ENCODE data around the gene LAMA5.
A peak's percentile ranks its signal among the peaks of the same experiment; 100 is the strongest.
"Not testable (repeated sequence)": the region's sequence is repeated elsewhere in the genome, so short reads cannot be mapped to it uniquely, and the experiment has no call there.

The LAMA5 gene

DNA sequence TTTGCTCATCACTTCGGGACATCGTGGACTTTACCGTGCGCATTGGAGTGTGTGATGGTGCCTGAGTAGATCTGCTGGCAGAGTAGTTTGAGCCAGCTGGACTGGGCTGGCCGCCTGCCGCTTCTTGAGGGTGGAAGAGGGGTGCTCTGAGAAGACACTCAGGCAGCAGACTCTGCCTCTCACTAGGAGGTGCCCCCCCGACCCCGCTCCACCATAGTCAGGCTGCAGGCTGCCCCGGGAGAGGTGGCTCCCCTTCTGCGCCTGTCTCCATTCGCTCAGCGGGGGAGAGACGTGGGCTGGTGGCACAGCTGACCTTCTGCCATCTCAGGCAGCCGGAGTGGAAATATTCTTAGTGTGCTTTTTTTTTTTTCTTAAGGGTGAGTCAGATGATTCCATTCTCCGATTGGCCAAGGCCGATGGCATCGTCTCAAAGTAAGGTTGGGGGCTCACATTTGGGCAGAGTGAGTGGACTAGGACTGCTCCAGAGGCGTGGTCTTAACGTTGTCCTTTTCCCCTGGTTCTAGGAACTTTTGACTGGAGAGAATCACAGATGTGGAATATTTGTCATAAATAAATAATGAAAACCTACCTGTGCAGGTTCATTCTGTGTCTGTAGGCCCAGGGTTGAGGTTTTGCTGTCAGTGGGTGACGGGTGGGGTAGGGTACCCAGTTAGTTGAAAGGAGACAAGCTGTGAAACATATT is 21.0 kb upstream of the LAMA5 start:
- no peak for DNase-seq

DNA sequence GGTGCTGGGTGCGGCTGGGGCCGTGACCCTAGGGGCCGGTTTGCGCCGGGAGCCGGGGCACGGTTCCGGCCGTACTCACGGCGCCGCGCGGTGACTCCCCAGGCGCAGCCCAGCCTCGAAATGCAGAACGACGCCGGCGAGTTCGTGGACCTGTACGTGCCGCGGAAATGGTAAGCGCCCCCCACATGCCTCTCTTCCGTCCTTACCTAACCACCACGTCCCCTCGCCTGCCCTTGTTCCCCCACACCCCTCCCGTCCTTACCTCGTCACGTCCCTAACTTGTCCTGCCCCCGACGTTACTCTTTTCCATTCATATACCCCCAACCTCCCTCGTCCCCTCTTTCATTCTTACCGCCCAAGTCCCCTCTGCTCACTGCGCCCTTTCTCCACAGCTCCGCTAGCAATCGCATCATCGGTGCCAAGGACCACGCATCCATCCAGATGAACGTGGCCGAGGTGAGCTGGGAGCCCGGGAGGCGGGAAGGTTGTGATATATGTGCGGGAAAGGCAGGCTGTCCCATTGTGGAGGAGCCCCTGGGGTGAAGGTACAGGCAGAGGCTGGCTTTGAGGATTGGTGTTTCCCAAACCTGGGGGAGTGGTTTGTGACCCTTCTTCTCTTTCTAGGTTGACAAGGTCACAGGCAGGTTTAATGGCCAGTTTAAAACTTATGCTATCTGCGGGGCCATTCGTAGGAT is 20.3 kb upstream of the LAMA5 start:
- DNase-seq: peak; percentile 30

DNA sequence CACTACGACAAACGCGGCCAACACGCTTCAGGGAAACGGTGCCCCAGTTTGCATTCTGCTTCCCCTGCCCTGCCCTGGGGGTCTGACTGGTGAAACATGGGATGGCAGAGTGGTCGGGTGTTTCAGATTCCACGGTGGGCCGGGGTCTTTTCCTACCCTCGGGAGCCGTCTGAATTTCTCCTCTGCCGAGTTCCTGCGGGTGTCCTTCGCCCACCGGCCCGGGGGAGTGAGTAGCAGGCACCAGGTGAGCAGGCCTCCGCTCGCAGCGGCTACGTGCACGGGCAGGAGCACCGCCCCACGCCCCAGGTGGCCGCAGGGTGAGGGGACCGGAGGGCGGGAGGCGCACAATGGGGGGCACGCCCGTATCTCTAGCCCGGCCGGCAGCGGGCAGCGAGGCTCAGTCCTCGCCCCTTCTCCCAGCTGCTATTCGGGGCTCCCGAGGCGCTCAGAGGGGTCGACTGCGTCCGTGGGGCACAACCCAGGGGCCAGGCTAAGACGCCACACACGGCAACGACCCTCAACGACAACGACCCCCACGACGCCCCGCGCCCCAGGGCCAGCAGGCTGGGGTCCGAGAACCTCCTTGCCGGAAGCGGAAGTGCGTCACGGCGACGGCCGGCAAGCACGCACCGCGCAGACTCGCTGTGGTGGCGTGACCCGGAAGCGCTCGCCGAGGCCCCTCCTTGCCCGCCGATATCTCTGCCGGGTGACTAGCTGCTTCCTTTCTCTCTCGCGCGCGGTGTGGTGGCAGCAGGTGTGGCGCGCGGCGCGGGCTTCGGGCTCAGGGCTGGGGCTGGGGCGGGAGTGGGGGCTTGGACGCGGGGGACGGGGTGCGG is 19.5 kb upstream of the LAMA5 start, which contains the start of gene RPS21:
RPS21 (plus strand) TSS at position 721 of the 836 bp plus-strand sequence. CDS start 236 bp downstream, outside the sequence.
- peak; percentile 91 for DNase-seq

DNA sequence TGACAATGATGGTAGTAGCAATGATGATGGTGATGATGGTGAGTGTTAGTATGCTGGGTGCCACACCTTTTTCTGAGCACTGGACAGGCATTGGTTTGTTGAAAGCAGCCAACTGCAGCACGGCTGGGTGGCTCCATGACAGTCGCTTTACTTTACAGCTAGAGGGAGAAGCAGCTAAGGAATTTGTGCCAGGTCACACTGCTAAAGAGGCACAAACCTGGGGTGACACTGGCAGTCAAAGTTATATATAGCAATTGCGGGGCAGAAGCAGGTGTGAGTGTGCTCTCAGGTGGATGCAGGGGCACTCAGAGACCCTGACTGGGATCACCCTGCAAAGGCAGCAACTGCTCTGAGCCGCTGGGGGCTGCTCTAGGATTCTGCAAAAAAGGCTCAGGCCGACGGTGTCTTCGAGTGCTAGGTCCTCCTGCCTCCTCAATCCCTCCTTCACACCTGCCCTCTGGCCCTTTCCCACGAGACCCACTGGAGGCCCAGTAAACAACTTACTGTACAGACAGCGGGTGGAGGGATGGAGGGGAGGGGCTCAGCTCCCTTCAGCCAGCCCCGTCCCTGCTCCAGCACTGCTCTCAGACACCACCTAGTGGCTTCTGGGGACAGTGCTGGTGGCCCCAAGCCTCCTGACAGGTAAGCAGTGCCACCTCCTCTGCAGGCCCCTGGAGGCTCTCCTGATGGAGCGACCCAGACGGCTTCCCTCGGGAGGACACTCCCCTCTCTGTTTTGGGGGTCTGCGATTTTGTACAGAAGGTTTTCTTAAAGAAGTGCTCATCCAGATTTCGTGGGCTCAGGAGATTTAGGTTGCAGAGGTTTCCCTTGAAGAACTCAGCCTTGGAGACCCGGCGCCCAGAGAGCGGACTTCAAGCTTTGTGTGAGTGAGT is 15.4 kb upstream of the LAMA5 start:
- peak; percentile 70 for DNase-seq

DNA sequence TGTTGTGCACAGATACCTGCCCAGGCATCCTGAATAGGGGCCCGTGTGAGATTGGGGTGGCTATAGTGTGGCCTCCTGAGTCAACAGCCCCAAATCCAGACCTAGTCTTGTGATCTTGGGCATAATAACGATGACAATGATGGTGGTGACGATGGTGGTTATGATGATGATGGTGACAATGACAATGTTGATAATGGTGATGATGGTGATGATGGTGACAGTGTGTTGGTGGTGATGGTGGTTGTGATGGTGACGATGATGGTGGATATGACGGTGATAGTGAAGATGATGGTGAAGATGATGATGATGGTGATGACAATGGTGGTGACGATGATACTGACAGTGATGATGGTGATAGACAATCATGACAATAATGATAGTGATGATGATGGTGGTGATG is 14.7 kb upstream of the LAMA5 start:
- no peak for DNase-seq

DNA sequence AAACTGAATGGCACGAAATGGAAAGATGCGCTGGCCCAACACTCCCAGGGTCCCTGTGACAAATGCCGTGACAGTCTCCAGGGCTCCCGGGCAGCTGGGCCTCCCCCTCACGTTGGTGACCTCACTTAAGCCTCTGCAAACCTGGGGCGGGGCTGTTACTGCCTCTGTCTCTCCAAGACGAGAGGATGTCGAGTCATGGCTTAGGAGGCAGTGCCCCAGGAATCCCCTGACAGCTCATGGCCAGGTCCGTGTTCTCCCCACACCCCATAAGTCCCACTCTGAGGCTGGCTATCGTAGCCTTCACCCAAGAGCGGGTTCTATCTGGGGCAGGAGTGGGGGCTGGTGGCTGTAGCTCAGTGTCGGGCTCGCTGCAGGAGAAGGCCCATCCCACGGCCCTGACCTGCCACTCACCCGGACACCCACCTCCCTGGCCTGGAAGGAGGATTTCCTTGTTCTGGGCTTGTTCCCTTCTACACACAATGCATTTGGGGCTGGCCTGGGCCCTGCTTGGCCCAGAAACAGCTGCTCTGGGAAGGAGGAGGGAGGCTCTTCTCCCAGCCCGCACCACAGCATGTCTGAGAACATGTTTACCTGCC is 14.2 kb upstream of the LAMA5 start:
- DNase-seq: no peak

DNA sequence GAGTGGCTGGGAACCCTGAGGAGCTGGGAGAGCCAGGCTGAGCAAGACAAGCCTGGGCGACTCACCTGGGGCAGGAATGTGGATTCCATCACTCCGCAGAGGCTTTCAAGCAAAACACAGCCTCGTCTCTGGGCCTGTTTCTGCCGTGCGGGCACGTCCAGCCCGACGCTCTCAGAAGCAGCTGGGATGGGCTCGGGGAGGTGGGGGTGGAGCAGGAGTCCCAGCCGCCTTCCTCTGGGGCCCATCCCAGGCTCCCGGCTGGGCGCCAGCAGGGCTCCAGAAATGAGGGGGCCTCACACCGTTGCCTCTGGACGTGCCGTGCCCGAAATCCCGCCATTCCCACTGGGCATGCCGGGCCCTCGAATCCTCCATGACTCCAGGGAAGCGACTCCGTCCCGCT is 11.1 kb upstream of the LAMA5 start:
- no peak for DNase-seq

DNA sequence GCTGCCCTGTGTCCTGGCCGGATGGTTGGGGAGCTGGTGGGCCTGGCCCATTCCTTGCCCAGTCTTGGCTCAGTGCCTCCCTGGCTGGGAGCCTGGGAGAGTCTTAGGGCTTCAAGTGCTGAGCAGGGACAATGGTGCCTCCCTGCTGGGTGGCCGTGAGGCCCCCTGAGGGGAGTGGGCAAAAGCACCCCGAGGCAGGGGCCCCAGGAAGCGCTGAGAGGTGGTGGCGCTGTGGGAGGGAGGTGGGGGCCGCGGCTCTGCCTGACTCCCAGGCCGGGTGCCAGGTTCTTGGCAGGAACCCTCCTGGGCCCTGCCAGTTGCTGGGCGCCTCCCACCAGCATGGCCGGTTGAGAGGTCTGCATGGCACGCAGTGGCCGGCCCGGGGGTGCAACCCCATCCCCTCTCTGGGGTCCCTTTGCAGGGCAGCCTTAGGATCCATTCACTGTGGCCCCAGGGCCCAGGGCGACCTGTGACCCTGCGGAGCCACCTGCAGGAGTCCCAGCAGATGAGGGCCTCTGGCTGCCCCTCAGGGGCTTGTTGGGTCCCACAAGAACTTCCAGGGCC is 10.6 kb upstream of the LAMA5 start:
- no peak for DNase-seq

DNA sequence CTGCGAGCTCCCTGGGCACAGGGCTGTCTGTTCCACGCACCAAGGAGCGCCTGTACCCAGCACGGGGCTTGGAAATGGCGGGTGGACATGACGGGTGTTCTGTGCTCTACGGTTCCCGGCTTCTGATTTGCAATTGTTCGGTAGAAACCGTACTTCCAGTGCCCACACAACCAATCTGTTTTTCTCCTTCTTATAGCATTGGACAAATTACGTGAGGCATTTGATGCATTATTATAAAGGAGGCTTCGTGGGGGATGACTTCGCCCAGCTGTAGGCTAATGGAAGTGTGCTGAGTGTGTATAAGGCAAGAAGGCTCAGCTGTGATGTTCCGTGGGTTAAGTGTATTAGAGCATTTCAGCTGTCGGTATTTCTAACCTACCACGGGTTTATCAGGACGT is 10.0 kb upstream of the LAMA5 start:
- no peak for DNase-seq

DNA sequence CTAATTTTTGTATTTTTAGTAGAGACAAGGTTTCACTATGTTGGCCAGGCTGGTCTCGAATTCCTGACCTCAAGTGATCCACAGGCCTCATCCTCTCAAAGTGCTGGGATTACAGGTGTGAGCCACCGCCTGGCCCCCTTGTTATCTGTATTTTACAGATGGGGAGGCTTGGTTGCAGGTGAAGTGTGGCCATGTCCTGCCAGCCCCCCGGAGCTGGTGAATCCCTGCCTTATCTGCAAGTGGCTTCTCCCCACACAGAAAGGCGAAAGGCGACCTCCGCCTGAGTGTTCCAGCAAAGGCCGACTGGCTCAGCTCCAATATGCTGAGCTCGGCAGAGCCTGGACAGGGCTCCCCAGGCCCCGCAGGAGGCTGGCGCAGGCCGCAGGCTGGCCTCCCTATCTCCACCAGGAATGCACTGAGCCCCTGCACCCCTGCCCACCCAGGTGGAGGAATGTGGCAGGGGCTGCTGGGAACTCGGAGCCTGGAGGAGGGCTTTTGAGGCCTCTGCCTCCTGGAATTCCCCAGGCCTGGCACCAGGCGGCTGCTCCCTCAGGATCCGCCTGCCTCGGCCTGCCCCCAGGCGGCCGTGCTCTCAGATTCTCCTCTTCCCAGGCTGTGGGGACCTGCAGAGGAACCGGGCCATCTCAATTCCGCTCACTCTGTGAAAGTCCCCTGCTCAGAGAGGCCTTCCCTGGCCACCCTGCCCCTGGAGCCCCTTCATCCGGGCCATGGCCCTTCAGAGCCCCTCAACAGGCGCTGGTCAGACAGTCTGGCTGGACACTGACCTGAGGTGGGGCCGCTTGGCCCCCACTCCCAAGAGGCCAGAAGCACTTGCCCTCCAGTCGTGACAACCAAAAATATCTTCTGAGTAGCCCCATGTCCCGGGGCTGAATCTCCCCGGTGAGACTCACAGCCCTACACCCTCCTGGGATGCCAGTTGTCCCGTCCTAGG is 9.3 kb upstream of the LAMA5 start:
- DNase-seq: no peak

DNA sequence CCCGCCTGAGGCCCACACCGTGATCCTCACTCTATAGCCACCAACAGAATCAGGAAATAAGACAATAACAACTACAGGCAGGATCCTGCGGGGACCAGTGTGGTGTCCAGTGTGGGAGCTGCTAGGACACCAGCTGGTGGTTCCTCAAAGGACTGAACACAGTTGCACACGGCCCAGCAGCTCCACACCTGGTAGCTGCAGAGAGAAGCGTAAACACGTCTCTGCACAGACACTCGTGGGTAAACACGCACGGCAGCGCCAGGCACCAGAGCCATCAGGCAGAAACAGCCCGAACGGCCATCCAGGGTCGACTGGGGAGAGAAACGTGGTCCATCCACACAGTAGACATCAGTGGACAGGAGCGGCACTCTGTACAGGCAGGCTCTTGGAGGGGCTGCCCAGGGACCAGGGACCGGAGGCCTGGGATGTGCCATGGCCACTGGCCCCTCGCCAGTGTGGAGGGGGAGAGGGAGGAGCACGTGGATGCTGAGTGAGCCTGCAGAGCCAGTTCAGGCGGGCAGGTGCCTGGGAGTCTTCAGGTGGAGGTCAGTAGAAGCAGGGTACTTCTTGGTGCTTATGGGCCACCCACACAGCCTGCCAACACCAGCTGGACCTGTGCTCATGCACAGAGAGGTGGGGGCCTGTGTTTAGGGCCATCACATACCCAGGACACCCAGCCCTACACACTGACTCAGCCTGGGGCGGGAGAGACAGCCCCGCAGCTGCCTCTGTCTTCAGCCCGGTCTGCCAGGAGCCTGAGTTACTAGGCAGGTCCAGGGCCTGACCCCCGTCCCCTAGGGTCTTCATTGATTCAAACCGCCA is 7.4 kb upstream of the LAMA5 start:
- no peak for DNase-seq

DNA sequence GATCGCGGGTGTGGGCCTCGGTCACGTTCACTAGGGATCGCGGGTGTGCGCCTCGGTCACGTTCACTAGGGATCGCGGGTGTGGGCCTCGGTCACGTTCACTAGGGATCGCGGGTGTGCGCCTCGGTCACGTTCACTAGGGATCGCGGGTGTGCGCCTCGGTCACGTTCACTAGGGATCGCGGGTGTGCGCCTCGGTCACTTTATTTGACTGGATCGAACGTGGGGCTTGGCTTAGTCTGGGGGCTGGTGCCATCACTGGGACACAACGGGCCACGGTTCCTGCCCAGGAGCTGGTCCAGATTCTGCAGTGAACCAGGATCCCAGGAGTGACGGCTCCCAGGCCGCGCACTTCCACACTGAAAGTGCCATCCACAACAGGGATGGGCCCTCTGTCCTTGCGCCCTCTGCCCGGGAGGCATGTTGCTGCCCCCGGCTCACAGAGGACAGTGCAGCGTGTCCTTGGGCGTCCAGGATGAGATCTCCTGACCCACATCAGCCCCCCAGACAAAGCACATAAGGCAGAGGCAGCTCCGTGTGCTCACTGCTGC is 6.6 kb upstream of the LAMA5 start:
- not testable (repeated sequence) for DNase-seq

DNA sequence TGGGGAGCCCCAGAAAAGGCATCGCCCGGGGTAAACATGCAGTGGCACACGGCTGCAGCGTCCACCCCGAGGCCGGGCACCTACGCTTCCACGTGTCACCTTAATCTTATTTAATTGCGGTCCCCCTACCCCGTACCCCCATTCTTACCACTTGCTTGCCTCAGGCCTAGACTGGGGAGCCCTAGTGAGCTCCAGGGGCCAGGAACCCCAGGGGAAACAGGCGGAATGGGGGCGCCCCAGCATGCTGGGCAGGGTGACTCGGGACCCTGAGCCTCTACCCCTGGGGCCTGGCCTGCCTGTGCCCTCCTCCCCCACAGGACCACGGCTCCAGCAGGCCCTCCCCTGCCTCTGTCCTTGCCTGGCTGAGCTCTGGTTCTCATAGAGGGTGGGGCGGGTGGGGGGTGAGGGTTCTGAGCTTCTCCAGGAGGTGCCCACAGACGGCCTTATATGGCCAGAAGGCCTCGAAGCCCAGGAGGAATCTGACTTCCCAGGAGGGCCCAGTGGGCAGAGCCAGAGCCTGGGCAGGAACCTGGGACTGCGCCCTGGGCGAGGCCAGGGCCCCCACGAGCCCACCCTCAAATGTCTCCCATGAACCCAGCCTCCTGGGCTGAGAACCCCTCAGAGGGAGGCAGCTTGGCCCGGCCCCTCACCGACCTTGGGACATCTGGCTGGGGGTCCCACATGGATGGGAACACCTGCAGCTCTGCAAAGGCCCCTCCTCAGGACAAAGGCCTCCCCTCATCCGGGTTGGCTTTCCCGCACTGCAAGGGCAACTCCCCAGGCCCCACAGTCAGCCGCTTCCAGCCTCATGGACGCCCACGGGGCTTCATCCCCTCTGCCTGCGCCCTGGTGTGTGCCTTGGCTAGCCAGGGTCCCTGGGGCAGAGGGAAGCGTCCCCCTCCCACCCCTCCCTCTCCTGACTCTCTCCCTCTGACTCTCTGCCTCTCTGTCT is 5.2 kb upstream of the LAMA5 start:
- no peak for DNase-seq

DNA sequence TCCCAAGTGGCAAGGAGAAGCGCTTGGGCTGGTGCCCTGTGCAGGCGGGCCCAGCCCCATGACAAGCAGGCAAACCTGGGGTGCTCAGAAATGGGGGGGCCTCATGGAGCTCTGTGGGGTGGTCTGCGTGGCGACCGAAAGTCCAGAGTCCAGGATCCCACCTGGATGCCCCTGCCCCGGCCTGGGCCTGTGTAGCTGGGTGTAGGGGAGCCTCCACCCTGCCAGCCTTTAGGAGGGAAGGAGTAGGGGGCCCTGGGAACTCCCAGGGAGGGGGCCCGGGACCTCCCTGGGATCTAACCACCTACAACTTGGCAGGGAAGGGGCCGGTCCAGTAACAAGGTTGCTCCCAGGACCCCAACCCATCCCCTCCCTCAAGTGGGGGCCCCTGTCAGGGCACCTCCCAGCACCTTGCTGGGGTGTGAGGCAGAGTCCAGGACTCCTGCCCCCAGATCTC is 4.5 kb upstream of the LAMA5 start:
- DNase-seq: no peak

DNA sequence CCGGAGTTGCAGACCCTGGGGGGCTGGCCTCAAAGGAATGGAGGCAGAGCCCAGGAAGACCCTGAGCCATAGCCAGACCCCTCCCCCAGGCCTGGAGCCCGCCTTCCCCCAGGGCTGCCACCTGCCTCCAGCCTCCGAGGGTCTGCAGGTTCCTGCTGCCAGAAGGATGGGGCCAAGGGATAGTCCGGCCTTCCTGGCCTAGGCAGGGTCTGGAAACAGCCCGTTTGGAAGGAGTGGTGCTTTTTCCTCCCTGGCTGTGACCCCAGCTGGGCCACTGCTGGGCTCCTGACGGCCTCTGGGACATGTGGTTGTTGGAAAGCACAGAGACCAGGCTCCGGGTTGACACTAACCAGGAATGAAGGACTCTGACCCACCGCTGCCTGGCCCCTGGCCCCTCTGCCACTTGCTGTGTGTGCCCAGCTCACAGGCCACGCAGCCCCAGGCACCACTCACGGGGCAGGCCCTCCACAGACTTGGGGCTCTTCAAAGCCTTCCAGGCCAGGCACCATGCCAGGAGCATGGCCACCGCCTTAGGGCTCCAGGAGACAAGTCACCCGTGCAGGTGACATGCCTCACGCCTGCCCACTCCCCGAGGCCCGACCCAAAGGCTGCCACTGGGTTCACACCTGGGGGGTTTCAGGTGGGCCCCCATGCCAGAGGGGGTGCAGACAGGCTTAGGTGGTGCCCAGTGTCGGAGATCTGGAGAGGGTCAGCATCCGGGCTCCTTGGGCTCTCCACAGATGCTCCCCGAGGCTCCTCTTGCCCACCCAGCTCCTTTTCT is 3.9 kb upstream of the LAMA5 start:
- DNase-seq: no peak

DNA sequence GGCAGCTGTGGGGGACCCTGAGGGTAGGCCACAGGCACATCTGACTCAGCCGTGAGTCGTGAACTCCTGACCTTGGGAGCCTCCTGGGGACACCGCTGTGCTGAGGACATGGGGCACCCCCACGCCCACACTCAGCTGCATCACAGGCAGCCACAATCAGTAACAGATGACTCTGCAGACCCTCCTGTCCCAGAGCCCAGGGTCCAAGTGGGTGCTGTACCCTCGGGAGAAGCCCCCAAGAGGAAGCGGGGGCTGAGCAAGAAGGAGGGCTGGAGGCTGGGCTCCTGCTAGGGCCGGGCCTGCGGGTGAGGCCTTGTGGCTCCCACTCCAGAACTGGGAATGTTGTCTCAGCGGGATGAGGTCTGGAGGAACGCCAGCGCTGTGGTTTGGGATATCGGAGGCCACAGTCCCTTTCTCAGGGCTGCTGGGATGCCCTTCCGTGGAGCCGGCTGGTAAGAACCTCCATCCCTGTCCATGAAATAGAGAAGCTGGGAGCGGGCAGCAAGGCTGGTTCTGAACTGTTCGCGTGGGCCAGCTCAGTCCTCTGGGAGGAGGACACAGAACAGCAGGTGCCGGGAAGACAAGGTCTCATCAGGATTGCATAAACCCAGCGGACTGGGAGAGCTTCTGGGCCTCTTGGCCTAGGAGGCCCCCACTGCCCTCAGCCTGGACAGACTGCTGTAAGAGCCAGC is 3.1 kb upstream of the LAMA5 start:
- DNase-seq: no peak

DNA sequence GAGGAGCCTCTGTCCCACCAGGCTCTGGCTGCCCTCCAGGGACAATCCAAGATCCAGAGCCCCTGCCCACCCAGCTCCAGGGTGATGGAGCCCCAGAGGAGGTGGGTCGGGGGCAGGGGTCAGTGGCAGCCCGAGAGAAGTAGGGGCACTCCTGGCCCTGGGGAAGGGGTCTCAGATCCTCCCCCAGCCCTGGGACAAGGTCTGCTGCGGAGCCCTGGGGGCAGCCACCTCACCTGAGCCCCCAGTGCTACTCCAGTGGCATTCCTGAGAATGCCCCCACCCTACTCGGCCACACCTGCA is 2.7 kb upstream of the LAMA5 start:
- no peak for DNase-seq
